Measurements from ENCODE around the gene EEF1AKMT2. TPM values are rescaled to one million over a fixed set of nuclear protein-coding genes. Genes with fewer than 3 reads are reported as not detected.
"Not testable (repeated sequence)": the region's sequence is repeated elsewhere in the genome, so short reads cannot be mapped to it uniquely, and the experiment has no call there.

EEF1AKMT2 gene
- total and polyA plus RNA-seq, 2 donors from 2014 or later = 18.0 to 20.5 TPM

- no peak overlapping the region for H3K27ac ChIP-seq (ENCODE audit: low read depth in 2 of 2, low read length in 2 of 2)
- H3K9ac ChIP-seq (ENCODE audit: low read length in 3 of 3) = no peak overlapping the region
- DNase-seq (no peak), FAIRE-seq (no peak)
- H3K36me3 ChIP-seq (ENCODE audit: control insufficient read depth in 2 of 3, insufficient read depth in 3 of 3, low read length in 3 of 3) = peaks cover 8 to 15% (median 11%) of the 10 kb centered on the region in 3 donors
- no peaks in the 10 kb centered on the region for H3K27me3 ChIP-seq (ENCODE audit: control insufficient read depth, insufficient read depth, low read length)
- TF ChIP-seq, protein P1, sequence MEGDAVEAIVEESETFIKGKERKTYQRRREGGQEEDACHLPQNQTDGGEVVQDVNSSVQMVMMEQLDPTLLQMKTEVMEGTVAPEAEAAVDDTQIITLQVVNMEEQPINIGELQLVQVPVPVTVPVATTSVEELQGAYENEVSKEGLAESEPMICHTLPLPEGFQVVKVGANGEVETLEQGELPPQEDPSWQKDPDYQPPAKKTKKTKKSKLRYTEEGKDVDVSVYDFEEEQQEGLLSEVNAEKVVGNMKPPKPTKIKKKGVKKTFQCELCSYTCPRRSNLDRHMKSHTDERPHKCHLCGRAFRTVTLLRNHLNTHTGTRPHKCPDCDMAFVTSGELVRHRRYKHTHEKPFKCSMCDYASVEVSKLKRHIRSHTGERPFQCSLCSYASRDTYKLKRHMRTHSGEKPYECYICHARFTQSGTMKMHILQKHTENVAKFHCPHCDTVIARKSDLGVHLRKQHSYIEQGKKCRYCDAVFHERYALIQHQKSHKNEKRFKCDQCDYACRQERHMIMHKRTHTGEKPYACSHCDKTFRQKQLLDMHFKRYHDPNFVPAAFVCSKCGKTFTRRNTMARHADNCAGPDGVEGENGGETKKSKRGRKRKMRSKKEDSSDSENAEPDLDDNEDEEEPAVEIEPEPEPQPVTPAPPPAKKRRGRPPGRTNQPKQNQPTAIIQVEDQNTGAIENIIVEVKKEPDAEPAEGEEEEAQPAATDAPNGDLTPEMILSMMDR (IDR thresholded peaks at IDR 0.05; ENCODE audit: borderline replicate concordance, extremely low read depth, insufficient read depth) = no peak
- H3K4me3 ChIP-seq (ENCODE audit: low read length in 3 of 3) = no peak overlapping the region
- intact Hi-C loops (cut with DNase I) = no loop called here
- H3K9me3 ChIP-seq (ENCODE audit: control insufficient read depth in 2 of 3, insufficient read depth in 1 of 3, low read length in 3 of 3) = no peaks in the 10 kb centered on the region
- no peaks in the 10 kb centered on the region for H3K4me1 ChIP-seq (ENCODE audit: control insufficient read depth in 2 of 3, insufficient read depth in 2 of 3, low read depth in 1 of 3, low read length in 3 of 3)
These were observed 34.6 kb upstream of the EEF1AKMT2 start for GRCh38 chr10:124826262-124826661.

DNA sequence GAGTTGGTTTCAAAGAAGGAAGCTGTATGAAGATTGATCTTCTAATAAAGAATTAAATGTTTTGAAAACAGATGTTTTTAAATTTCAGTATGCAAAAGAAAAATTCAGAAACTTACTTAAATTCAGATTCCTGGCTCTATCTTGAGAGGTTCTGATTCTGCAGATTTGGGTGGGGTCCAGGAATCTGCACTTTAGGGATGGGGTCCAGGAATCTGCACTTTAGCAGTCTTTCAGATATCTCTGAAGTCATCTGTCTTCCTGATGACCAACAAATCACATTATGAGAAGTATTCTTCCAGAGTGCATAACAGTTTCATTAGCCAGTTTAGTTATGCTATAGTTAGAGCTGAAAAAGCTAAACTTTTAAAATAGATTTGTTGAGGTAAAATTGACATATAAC is 34.0 kb upstream of the EEF1AKMT2 start:
- Histone ChIP-seq H3K9ac (ENCODE audit: low read length in 3 of 3) (no peak overlapping the region), H3K4me1 (ENCODE audit: control insufficient read depth in 2 of 3, insufficient read depth in 2 of 3, low read depth in 1 of 3, low read length in 3 of 3) (no peaks in the 10 kb centered on the region), H3K27ac (ENCODE audit: low read depth in 2 of 2, low read length in 2 of 2) (no peak overlapping the region), H3K9me3 (ENCODE audit: control insufficient read depth in 2 of 3, insufficient read depth in 1 of 3, low read length in 3 of 3) (no peaks in the 10 kb centered on the region), H3K36me3 (ENCODE audit: control insufficient read depth in 2 of 3, insufficient read depth in 3 of 3, low read length in 3 of 3) (peaks cover 8 to 13% (median 11%) of the 10 kb centered on the region in 3 donors), H3K27me3 (ENCODE audit: control insufficient read depth, insufficient read depth, low read length) (no peaks in the 10 kb centered on the region), H3K4me3 (ENCODE audit: low read length in 3 of 3) (no peak overlapping the region)
- intact Hi-C loops (cut with DNase I) = no loop called here
- TF ChIP-seq, protein P1 (IDR thresholded peaks at IDR 0.05; ENCODE audit: borderline replicate concordance, extremely low read depth, insufficient read depth) = no peak
- DNase-seq (no peak), FAIRE-seq (no peak)

DNA sequence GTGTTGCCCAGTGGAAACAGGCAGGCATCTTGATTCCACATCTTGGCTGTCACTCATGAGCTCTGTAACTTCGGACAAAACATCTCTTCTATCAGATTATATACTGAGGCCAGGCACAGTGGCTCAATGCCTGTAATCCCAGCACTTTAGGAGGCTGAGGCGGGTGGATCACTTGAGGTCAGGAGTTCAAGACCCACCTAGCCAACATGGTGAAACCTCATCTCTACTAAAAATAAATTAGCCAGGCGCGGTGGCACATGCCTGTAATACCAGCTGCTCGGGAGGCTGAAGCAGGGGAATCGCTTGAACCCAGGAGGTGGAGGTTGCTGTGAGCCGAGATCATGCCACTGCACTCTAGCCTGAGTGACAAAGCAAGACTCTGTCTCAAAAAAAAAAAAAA is 33.2 kb upstream of the EEF1AKMT2 start:
- H3K4me1 ChIP-seq (ENCODE audit: control insufficient read depth in 2 of 3, insufficient read depth in 2 of 3, low read depth in 1 of 3, low read length in 3 of 3); H3K27ac ChIP-seq (ENCODE audit: low read depth in 2 of 2, low read length in 2 of 2); H3K9me3 ChIP-seq (ENCODE audit: control insufficient read depth in 2 of 3, insufficient read depth in 1 of 3, low read length in 3 of 3); H3K9ac ChIP-seq (ENCODE audit: low read length in 3 of 3); H3K27me3 ChIP-seq (ENCODE audit: control insufficient read depth, insufficient read depth, low read length); H3K4me3 ChIP-seq (ENCODE audit: low read length in 3 of 3); FAIRE-seq; DNase-seq; intact Hi-C loops (cut with DNase I): not testable (repeated sequence)
- H3K36me3 ChIP-seq (ENCODE audit: control insufficient read depth in 2 of 3, insufficient read depth in 3 of 3, low read length in 3 of 3) = peaks cover 8 to 11% (median 11%) of the 10 kb centered on the region in 3 donors

DNA sequence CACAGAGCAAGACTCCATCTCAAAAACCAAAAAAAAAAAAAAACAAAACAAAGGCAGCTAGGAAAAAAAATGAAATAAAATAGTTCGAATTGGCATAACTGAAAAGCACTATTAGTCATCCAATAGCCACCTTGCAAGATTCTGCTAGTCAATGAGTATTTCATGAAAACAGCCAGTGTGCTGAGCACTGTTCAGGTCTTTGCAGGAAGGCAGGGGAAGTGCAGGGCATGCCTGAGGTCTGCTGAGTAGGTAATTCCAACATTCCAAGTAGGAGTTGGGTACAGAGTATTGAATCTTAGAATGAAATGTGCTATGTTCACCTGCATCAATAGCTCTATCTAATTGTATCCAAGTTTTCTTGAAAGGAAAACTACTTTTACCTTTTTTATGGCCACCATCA is 32.8 kb upstream of the EEF1AKMT2 start:
- no peak overlapping the region for H3K4me3 ChIP-seq (ENCODE audit: low read length in 3 of 3)
- no peak for FAIRE-seq
- no peak overlapping the region for H3K27ac ChIP-seq (ENCODE audit: low read depth in 2 of 2, low read length in 2 of 2)
- no peak for DNase-seq
- peaks cover 6 to 7% (median 6%) of the 10 kb centered on the region in 3 donors for H3K36me3 ChIP-seq (ENCODE audit: control insufficient read depth in 2 of 3, insufficient read depth in 3 of 3, low read length in 3 of 3)
- no peaks in the 10 kb centered on the region for H3K27me3 ChIP-seq (ENCODE audit: control insufficient read depth, insufficient read depth, low read length)
- no peaks in the 10 kb centered on the region for H3K9me3 ChIP-seq (ENCODE audit: control insufficient read depth in 2 of 3, insufficient read depth in 1 of 3, low read length in 3 of 3)
- intact Hi-C loops (cut with DNase I) = no loop called here
- H3K9ac ChIP-seq (ENCODE audit: low read length in 3 of 3) = no peak overlapping the region
- H3K4me1 ChIP-seq (ENCODE audit: control insufficient read depth in 2 of 3, insufficient read depth in 2 of 3, low read depth in 1 of 3, low read length in 3 of 3) = no peaks in the 10 kb centered on the region
- TF ChIP-seq, protein P1 (IDR thresholded peaks at IDR 0.05; ENCODE audit: borderline replicate concordance, extremely low read depth, insufficient read depth) = no peak

Data from kidney (tissue), 14 donors.